Endometrial microvascular endothelial cells (primary cell): ENCODE measurements around the gene B4GALT1. TPM values are rescaled to one million over a fixed set of nuclear protein-coding genes. Genes with fewer than 3 reads are reported as not detected.

Source experiments
- in situ Hi-C: cut with HindIII; loops from 2 replicates; pipeline ENCODE4 v1.10.0; 2017; ENCODE audit warnings: low sequenced_read_pairs, low pct_unique_long_range_greater_than_20kb; ENCODE audit errors: inconsistent ontology term
- total RNA-seq: library from RNA; depleted of rRNA; stranded (reverse); fragments of >200 nt; gene quantifications from one replicate; pipeline ENCODE4 v1.2.3, GENCODE V29; 2015; ENCODE audit errors: inconsistent ontology term

The B4GALT1 gene
- total RNA-seq: 27.0 TPM

- in situ Hi-C loops: no loop called here
These were observed at the start of gene B4GALT1 for GRCh38 chr9:33167084-33167971. Gene B4GALT1 (minus strand): TSS chr9:33167336. CDS start chr9:33167169, 167 bp downstream.

DNA sequence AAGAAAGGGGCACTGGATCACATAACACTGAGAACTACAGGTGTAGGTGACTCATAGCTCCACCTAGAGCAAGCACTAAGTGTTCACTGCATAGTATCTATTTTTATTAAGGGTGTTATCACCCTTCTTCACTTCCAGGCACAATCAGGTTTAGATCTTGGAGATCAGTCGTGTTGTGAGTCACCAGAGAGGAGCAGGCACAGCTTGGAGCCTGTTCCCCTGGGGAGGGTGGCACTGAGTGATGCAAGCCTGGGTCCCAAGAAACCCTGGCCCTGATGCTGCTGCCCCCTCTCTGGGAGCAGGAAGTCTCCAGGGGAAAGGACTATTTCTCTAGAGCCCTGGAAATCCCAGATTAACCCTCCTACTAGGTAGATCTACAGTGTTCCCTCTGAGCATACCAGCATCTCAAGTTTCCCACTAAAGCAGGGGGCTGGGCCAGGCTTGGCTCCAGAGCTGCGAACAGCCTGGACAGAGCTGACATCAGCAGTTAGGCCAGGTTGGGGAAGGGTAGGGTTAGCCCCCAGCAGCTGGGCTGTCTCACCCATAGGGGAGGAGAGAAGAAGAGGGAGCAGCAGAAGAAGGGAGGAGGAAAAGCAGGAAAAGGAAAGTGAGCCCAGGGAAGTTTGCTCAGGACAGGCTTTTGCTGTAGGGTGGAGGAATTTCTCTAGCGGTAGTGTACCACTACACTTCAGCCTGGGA lies 44.7 kb upstream of the B4GALT1 start:
- in situ Hi-C loops: no loop called here

DNA sequence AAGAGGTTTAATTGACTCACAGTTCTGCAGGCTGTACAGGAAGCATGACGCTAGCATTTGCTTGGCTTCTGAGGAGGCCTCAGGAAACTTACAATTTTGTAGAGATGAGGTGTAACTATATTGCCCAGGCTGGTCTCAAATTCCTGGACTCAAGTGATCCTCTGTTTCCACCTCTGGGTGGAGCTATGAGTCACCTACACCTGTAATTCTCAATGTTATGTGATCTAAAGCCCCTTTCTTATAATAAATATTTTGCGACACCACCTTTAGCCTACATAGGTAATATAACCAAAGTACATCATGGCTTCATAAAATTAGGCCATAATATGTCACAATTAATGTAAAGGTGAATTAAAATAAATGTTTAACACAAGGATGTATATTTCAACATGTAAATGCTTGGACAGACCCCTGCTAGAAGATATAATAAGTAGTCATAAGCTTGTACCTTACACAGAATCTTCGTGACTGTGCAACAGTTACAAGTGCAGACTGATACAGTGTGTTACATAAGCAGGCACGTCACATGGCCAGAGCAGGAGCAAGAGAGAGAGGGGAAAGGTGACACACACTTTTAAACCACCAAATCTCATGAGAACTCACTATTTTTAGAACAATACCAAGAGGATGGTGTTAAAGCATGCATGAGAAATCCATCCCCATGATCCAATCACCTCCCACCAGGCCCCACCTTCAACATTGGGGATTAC lies 43.0 kb upstream of the B4GALT1 start:
- in situ Hi-C loops: no loop called here

GRCh38 chr9:33209394-33209793 lies 42.3 kb upstream of the B4GALT1 start:
- in situ Hi-C loops: no loop called here

DNA sequence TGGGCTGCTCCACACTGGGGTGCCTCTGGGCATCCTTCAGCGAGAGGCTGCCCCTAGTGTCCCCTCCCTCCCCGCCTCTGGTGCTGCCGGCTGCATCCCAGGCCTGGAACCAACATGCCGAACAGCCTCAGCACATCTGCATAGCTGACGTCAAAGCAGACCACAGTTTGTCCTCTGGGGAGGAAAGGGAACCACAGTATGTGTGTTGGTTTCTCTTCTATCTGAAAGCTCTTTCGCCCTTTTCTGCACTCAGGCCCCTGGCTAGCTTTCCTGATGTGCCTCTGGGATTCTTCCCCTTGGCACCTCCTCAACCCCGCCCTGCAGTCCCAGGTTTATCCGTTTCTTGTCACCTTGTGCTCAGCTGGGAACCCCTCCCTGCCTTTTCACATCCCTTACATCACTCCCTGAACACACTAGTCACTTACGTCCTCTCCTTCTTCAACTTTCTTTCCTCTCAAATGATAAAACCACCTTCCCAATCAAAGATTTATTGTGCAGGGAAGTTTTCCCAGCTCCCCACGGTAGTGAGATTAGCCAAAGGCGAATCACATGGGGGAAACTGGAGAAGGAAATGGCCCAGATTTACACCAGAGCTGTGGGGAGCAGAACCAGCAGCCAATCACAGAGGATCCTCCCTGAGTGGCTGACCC lies 35.5 kb upstream of the B4GALT1 start:
- in situ Hi-C loops: no loop called here

DNA sequence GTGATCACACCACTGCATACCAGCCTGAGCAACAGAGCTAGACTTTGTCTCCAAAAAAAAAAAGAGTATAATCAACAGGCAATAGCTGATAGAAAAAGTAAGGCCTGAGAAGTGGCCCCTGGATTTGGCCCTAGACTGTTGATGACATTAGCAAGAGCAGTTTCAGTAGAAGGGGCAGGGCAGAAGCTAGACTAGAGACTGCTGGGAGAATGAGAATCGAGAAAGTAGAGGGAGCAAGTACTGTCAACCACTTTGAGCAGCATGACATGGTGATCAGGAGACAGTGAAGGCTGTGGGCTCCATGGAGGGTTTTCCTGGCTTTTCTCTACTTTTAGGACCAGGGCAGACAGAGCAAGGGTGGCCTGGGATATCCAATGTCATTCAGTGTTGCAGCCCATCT lies 34.9 kb upstream of the B4GALT1 start:
- in situ Hi-C loops: no loop called here

GRCh38 chr9:33198165-33198564 lies 31.0 kb upstream of the B4GALT1 start:
- in situ Hi-C loops: no loop called here

DNA sequence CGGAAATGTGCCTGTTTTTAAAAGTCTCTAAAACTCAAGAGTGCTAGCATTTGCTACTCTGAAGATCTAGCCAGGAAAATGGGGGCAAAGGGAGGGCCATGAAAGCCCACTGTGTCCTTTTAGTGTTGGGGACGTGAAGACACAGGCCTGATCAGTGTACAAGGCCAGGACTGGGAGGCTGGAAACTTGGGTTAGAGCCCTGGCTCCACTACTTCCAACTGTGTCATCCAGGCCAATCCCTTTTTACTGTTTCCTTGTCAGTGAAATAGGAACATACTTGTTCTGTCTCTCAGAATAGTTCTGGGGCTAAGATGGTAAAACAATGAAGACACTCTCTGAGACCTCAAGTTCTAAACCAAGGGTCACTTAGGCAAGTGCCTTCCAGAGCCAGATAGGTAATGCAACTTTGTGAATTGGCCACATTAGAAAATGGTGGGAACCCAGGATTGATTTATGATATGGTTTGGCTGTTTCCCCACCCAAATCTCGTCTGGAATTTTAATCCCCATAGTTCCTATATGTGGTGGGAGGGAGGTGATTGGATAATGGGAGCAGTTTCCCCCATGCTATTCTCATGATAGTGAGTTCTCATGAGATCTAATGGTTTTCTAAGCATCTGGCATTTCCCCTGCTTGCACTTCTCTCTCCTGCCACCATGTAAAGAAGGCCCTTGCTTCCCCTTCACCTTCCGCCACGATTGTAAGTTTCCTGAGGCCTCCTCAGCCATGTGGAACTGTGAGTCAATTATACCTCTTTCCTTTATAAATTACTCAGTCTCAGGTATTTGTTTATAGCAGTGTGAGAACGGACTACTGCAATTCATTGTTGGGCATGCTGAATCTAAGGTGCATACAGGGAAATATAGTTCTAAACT lies 30.4 kb upstream of the B4GALT1 start:
- in situ Hi-C loops: no loop called here

- in situ Hi-C loops: no loop called here
These were observed 29.6 kb upstream of the B4GALT1 start for GRCh38 chr9:33196736-33197135.

DNA sequence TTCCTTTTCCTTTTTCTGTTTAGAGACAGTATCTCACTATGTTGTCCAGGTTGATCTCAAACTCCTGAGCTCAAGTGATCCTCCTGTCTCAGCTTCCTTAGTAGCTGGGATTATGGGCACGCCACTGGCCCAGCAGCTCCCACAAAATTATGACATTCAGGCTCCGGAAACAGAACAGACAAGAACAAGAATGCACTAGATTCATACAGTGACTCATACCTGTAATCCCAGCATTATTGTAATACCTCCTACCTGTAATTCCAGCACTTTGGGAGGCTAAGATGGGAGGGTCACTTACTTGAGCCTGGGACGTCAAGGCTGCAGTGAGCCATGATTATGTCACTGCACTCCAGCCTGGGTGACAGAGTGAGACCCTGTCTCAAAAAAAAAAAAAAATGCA lies 26.7 kb upstream of the B4GALT1 start:
- in situ Hi-C loops: no loop called here

DNA sequence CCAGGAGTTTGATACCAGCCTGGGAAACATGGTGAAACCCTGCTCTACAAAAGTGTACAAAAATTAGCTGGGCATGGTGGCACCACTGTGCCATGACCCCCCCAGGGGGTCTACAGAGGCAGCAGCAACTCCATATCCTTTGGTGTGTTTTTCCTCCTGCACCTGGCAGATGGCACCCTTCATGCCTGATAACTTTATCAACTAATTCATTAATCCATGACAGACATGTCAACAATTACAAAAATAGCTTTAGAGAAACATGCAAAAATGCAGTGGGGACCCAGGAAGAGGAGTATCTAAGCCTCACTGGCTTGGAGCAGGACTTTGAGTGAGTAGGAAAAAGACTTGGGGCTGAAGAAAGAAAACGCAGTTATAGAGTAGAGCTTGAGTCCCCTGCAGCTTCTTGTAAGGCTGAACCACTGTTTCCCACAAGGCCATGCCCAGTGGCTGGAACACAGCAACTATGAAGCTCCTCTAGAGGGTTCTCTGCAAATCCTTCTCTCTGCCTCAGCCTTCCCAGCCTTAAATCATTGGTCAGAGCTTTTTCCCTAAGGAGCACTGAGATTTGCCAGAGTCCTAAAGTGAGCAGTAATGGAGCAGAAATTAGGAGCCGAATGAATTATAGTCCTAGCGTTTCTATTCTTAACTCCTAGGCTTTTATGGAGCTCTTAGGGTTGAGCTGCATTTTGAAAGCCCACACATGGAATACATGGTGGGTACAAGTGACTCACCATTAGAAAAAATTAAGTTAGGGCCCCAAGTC lies 25.5 kb upstream of the B4GALT1 start:
- in situ Hi-C loops: no loop called here

DNA sequence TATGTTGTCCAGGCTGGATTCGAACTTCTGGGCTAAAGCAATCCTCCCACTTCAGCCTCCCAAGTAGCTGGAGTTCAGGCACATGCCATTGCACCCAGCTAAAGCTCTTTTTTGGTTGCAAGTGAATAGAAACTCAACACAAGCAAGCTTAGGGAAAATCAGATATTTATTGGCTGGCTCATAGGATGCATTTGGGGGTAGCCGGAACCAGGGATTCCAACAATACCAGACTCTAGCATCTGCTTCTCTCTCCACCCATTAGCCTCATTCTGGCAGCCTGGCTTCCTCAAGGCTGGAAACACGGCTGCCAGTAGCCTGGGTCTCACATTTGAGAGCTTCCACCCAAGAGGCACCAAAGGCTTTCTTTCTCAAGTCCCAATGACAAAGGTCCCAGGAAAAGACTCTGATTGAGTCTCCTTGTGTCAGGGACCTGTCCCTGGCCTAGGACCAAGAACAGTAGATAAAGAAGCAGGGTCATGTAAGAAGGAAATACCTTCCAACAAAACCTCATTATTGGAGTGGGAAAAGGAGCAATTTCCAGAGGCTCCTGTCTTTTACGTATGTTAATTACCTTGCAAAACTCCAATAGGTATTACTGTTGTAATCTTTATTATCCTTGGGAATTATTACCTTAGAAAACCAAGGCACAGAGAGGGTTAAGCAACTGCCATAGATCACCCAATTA lies 23.0 kb upstream of the B4GALT1 start:
- in situ Hi-C loops: no loop called here

DNA sequence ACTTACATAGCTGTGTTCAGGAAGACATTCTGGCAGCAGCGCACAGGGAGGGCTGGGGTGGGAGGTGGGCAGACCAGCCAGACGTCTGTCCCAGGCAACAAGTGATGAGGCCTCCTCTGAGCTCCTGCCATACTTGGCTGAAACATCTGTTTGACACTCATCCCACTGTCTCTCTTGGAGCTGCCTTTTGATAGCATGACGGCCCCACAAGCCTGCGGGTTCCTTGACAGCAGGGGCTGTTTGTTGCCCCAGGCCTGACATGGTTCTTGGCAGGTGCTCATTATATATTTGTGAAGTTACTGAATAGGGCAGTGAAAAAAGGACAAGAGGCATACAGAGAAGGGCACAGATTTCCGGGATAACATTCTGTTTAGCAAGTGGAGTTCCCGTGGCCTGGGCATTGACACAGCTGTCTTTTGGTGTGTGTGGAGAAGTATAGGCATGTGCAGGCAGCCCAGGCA lies 22.2 kb upstream of the B4GALT1 start:
- in situ Hi-C loops: no loop called here

GRCh38 chr9:33188711-33189110 lies 21.6 kb upstream of the B4GALT1 start:
- in situ Hi-C loops: no loop called here

DNA sequence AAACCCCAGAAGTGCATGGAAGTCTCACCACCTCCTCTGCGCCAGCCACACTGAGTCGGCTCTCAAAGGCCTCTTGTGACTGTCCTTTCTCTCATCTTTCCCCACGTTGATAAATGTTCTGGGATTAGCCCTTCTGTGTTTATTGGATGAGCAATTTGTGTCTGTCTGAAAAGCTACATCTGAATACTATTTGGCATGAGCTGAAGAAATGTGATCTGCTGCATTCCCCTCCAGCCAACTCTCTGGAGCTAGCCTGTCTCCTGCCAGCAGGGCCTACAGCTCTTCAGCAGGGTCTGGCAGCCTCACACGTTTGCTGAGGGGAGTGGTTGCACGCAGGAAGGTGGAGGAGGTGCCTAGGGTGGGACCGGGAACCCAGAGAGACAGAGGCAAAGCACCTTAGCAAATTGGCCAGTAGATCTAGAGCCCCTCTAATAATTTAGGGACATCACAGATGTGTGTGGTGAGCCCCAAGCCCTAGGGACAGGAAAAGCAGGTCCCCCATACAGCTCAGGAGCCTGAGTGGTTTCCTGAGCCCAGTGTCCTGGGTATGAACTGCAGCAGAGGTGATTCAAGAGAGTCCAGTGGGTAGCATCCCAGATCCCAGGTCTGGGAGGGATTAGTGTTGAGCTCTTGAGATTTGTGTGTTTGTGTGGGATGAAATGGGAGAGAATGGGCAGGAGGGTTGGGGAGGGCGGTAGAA lies 20.5 kb upstream of the B4GALT1 start:
- in situ Hi-C loops: no loop called here

- in situ Hi-C loops: no loop called here
These were observed 19.5 kb upstream of the B4GALT1 start for GRCh38 chr9:33186457-33187168.
